HG03469 (cell line): ENCODE measurements around the gene ZNF823.
"Not testable (repeated sequence)": the region's sequence is repeated elsewhere in the genome, so short reads cannot be mapped to it uniquely, and the experiment has no call there.

Source experiments
- ATAC-seq: cut with Tn5 transposase; IDR thresholded peaks from one replicate; pipeline ENCODE4 v1.9.1; 2021; ENCODE audit warnings: mild to moderate bottlenecking, moderate library complexity, moderate number of reproducible peaks; ENCODE audit not compliant: unreplicated experiment

The ZNF823 gene

DNA sequence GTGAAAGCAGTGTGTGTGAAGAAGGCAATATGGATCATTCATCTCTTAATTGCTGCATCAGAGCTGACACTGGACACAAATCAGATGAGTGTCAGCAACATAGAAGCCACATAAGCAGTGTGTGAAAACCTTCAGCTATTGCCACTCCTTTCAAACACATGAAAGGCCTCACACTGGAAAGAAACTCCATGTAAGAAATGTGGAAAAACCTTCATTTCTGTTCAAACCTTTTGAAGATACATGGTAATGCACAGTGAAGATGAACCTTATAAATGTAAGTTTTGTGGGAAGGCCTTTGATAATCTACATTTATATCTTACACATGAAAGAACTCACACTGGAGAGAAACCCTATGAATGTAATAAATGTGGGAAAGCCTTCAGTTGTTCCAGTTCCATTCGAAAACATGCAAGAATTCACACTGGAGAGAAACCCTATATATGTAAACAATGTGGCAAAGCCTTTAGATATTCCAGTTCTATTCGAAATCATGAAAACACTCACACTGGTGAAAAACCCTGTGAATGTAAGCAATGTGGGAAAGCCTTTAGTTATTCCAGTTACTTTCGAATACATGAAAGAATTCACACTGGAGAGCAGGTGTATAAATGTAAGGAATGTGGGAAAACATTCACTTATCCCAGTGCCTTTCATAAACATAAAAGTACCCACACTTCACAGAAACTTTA, 53.6 kb downstream of the ZNF823 start:
- no peak for ATAC-seq

DNA sequence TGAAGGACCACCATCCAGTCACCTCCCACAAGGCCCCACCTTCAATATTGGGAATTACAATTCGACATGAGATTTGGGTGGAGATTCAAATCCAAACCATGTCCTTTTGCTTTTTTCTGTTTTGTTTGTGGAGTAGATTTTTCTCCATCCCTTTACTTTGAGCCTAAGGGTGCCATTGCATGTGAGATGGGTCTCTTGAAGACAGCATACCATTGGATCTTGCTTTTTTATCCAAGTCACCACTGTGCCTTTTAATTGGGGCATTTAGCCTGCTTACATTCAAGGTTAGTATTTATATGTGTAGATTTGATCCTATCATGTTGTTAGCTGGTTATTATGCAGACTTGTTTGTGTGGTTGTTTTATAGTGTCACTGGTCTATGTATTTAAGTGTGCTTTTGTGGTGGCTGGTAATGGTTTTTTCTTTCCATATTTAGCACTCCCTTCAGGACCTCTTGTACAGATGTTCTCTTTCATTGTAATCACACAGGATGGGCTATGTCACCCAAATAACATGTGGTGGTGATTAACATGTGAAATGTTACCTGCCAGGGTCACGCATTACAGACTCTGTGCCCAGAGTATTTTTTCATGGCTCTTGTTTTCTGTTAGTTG, 58.0 kb downstream of the ZNF823 start:
- ATAC-seq: no peak

DNA sequence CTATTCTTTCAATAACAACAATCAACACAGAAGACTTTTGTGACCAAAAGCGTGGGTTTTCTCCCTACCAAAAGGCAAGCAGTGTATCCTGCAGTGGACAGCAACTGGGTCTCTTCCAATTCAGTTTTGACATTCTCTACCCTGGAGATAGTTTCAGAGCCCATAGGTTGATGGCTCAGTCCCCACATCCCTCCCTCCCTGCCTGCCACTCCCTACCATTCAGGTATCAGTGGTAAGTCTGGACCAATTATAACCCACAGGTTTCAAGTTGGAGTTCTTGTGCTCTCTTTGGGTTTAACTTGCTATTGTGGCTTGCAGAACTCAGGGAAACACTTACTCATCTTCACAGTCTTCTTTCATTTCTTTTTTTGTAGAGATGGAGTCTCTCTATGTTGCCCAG, 60.2 kb downstream of the ZNF823 start:
- ATAC-seq: no peak

DNA sequence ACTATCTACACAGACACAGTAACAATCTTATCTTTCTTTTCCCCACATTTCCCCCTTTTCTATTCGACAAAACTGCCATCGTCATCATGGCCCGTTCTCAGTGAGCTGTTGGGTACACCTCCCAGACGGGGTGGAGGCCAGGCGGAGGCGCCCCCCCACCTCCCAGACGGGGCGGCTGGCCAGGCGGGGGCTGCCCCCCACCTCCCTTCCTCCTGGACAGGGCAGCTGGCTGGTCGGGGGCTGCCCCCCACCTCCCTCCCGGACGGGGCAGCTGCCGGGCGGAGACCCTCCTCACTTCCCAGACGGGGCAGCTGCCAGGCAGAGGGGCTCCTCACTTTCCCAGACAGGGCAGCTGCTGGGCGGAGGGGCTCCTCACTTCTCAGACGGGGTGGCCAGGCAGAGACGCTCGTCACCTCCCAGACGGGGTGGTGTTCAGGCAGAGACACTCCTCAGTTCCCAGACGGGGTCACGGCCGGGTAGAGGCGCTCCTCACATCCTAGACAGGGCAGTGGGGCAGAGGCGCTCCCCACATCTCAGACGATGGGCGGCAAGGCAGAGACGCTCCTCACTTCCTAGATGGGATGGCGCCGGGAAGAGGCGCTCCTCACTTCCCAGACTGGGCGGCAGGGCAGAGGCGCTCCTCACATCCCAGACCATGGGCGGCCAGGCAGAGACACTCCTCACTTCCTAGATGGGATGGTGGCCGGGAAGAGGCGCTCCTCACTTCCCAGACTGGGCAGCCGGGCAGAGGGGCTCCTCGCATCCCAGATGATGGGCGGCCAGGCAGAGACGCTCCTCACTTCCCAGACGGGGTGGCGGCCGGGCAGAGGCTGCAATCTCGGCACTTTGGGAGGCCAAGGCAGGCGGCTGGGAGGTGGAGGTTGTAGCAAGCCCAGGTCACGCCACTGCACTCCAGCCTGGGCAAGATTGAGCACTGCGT, 61.8 kb downstream of the ZNF823 start:
- not testable (repeated sequence) for ATAC-seq

DNA sequence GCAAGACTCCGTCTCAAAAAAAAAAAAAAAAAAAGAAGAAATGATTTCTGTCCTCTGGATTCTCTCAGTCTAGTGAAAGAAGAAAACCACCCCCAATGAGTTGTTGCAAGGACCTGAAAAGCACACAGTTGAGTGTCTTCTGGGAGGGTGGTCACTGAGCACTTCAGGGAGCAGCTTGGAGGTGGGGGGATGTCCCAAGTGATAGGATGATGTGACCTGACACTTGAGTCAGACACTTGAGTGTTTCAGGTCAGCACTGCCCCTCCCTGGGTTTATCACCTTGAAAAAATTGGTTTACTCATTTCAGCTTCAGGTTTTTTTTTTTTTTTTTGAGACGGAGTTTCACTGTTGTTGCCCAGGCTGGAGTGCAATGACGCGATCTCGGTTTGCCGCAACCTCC, 63.2 kb downstream of the ZNF823 start:
- no peak for ATAC-seq

DNA sequence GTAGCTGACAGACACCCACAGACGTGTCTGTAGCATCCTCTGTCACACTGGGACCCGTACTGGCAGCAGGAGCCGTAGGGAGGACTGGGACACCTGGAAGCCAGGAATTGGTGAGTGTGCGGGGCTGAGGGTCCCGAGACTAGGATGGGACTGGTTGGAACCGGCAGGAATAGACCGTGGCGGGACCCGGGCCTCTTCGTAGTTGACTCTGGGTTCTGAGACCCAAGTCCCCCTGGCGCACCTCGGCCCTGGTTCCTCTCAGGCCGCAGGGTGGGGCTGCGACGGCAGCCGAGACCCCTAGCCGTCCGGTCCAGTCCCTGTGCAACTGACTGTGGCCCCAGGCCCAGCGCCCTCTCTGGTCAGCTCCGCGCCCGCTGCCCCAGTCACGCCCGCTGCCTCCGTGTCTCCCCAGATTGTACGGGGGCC, 64.7 kb downstream of the ZNF823 start:
- no peak for ATAC-seq

DNA sequence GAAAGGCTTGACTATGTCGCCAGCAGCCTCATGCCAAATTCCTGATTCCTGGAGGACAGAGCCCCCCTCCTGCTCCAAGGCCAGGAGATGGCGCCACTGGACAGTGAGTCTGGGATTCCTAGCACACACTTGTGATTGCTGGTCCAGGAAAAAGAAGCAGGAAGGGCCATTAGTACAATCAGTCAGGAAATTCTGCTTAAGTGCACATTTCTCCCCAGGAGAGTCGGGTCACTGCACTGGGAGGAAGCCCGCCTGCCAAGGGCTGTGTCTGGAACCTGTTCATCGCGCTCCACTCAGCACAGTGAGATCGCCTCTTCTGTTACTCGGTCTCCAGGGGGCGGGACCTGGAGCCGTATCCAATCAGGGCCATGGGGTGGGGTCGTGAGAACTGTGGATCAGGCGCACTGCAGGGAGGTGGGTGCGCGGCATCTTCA, 65.1 kb downstream of the ZNF823 start:
- ATAC-seq: no peak
